Activated CD8-positive, alpha-beta T cell treated with anti-CD3 and anti-CD28 coated beads for 36 hours (primary cell): Measurements from ENCODE around the gene SCAND1. TPM values are rescaled to one million over a fixed set of nuclear protein-coding genes. Genes with fewer than 3 reads are reported as not detected.
"Not testable (repeated sequence)": the region's sequence is repeated elsewhere in the genome, so short reads cannot be mapped to it uniquely, and the experiment has no call there.

ENCODE experiments used
- ATAC-seq: fragments of 200-7000 bp; cut with Tn5 transposase; one replicate; pipeline ENCODE4 v1.10.0; 2021; ENCODE audit warnings: mild to moderate bottlenecking, moderate library complexity
- CTCF ChIA-PET: fragments of 350-600 bp; sonication (Branson Sonifier 250); formaldehyde crosslinking; loops from one replicate; lab custom pipeline; 2021; ENCODE audit warnings: antibody characterized with exemption; lab: Charles Lee
- POLR2A ChIA-PET: fragments of 350-600 bp; sonication (Branson Sonifier 250); formaldehyde crosslinking; loops from one replicate; lab custom pipeline; 2021; ENCODE audit warnings: antibody characterized with exemption; lab: Charles Lee
- DNase-seq: peaks from one replicate; pipeline ENCODE4 v3.0.0-alpha.2; 2020
- H3K27ac Mint-ChIP-seq: one replicate; pipeline ENCODE4 v1.8.0; 2021; ENCODE audit warnings: mild to moderate bottlenecking, mixed read lengths
- H3K27me3 Mint-ChIP-seq: one replicate; pipeline ENCODE4 v1.8.0; 2021; ENCODE audit warnings: mixed read lengths
- H3K36me3 Mint-ChIP-seq: one replicate; pipeline ENCODE4 v1.8.0; 2021; ENCODE audit warnings: low read depth, mixed read lengths
- H3K4me1 Mint-ChIP-seq: one replicate; pipeline ENCODE4 v1.8.0; 2021; ENCODE audit warnings: low read depth, mixed read lengths
- H3K4me3 Mint-ChIP-seq: one replicate; pipeline ENCODE4 v1.8.0; 2021; ENCODE audit warnings: mild to moderate bottlenecking, moderate library complexity, mixed read lengths
- H3K9me3 Mint-ChIP-seq: one replicate; pipeline ENCODE4 v1.8.0; 2021; ENCODE audit warnings: mixed read lengths
- intact Hi-C: fragments of 100-400 bp; cut with micrococcal nuclease; formaldehyde crosslinking; loops from one replicate; pipeline ENCODE4 v1.10.0; 2022
- total RNA-seq, 2 experiments: library from RNA; stranded (reverse); gene quantifications; one replicate each; pipeline ENCODE4 v1.2.3, GENCODE V29; 2021
- TF ChIP-seq, protein P1 (sequence below): fragments of 200-600 bp; IDR thresholded peaks from one replicate; pipeline ENCODE4 v1.8.0; 2022; ENCODE audit warnings: antibody characterized with exemption, mild to moderate bottlenecking

The SCAND1 gene
- 10 to 100 TPM; 46.4 to 49.2 TPM for total RNA-seq

DNA sequence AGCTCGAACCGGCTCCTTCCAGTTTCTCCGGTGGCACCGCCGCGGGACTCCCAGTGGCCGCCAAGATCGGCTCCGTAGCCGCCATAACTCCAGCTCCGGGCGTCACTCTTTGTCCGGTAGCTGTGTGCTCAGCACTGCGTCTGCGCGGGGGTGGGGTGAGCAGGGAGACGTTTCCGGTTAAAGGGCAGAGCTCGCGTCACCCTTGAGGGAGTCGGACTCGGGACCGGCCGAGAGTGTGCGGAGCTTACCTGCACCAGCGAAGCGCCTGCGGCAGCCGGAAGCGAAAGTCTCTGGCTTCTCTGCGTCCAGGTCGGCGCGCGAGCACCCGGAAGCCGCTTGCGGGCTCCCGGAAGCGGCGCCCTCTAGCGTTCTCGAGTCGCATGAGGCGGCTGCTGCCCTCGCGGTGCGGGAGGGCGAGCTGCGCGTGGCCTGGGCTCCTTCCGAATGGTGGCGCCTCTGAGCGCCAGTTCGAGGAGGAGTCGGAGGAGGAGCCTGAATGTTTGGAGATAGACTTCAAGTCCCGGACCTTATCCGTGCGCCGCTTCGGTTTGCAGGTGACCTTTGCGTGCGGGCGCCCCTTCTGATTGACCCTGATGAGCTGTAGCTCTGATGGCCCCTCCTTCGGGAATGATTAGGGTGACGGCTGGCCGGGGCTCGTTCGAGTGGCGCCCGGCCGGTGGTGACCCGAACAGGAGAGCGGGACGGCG, at the start of gene SCAND1:
TSS of gene SCAND1 (minus strand) at position 303 of the 707 bp plus-strand sequence. CDS start at position 85, 218 bp downstream.
- TF ChIP-seq, protein P1, sequence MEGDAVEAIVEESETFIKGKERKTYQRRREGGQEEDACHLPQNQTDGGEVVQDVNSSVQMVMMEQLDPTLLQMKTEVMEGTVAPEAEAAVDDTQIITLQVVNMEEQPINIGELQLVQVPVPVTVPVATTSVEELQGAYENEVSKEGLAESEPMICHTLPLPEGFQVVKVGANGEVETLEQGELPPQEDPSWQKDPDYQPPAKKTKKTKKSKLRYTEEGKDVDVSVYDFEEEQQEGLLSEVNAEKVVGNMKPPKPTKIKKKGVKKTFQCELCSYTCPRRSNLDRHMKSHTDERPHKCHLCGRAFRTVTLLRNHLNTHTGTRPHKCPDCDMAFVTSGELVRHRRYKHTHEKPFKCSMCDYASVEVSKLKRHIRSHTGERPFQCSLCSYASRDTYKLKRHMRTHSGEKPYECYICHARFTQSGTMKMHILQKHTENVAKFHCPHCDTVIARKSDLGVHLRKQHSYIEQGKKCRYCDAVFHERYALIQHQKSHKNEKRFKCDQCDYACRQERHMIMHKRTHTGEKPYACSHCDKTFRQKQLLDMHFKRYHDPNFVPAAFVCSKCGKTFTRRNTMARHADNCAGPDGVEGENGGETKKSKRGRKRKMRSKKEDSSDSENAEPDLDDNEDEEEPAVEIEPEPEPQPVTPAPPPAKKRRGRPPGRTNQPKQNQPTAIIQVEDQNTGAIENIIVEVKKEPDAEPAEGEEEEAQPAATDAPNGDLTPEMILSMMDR, result peak; percentile 93
- peaks cover 16% of the 10 kb centered on the region for H3K4me1 Mint-ChIP-seq
- peak; percentile 89 for ATAC-seq
- ChIA-PET POLR2A (interaction anchor here (0.5 to 3.8 kb wide), 38 partner anchors 8 to 1089 kb away, joined by 3 to 19 read pairs (median 4); partner anchors contain the start of genes CNBD2, CPNE1, DSN1 and ERGIC3), CTCF (interaction anchor here (0.7 to 3.8 kb wide), 41 partner anchors 8 to 619 kb away, joined by 3 to 42 read pairs (median 4); partner anchors contain the start of genes CEP250, CNBD2, CPNE1 and NFS1)
- H3K27me3 Mint-ChIP-seq, result no peaks in the 10 kb centered on the region
- intact Hi-C loops, result loop anchor here (10.0 kb wide), 1 partner anchor 340 kb away; the partner anchor contains the start of gene SPAG4
- DNase-seq, result peak; percentile 99
- H3K9me3 Mint-ChIP-seq, result peaks cover 8% of the 10 kb centered on the region
- peak within 1 kb of the TSS; percentile 98 for H3K4me3 Mint-ChIP-seq
- peaks cover 12% of the 10 kb centered on the region for H3K36me3 Mint-ChIP-seq
- peak within 1 kb of the TSS; percentile 100 for H3K27ac Mint-ChIP-seq

DNA sequence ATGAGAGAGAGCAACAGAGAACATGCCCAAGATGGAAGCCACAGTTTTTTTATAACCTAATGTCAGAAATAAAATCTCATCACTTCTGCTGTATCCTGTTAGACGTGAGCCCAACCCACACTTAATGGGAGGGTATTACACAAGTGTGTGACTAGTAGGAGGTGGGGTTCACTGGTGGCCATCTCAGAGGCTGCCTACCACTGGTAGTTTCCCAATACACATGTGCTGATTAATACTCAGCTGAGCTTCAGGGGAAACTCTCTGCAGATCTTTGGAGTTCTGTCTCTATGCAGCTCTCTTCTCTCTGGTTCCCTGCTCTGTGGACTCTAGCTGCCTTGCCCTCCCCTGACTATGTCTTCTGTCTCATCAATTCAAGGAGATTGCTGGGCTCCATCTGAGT, 49.7 kb upstream of the SCAND1 start:
- Mint-ChIP-seq H3K4me1 (no peaks in the 10 kb centered on the region), H3K9me3 (peaks cover 11% of the 10 kb centered on the region), H3K4me3 (no peak overlapping the region), H3K36me3 (no peaks in the 10 kb centered on the region), H3K27me3 (no peaks in the 10 kb centered on the region), H3K27ac (no peak overlapping the region)
- CTCF ChIA-PET, result interaction anchor here (1.0 to 1.8 kb wide), 4 partner anchors 11 to 196 kb away, joined by 3 to 6 read pairs (median 4); no protein-coding TSS in a partner anchor
- POLR2A ChIA-PET, result no interaction called here
- intact Hi-C loops, result no loop called here
- TF ChIP-seq, protein P1, result no peak
- DNase-seq (no peak), ATAC-seq (no peak)

DNA sequence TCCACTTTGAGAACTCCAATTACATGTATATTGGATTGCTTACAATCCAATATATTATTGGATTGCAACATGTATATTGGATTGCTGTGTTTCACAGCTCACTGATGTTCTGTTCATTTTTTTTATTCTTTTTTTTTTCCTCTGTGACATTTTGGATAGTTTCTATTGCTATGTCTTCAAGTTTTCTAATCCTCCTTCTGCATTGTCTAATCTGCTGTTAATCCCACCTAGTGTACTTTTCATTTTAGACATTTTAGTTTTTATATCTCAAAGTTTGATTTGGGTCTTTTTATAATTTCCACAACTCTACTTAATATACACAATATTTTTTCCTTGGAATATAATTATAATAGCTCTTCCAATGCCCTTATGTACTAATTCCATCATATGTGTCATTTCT, 48.6 kb upstream of the SCAND1 start:
- ChIA-PET POLR2A (interaction anchor here (0.8 to 1.4 kb wide), 2 partner anchors 18 to 60 kb away, joined by 3 read pairs; no protein-coding TSS in a partner anchor), CTCF (interaction anchor here (0.8 to 1.8 kb wide), 5 partner anchors 8 to 197 kb away, joined by 3 to 6 read pairs (median 3); no protein-coding TSS in a partner anchor)
- no peak for DNase-seq
- Mint-ChIP-seq H3K27ac (no peak overlapping the region), H3K4me1 (no peaks in the 10 kb centered on the region), H3K36me3 (no peaks in the 10 kb centered on the region), H3K9me3 (peaks cover 11% of the 10 kb centered on the region), H3K4me3 (no peak overlapping the region), H3K27me3 (no peaks in the 10 kb centered on the region)
- ATAC-seq, result no peak
- TF ChIP-seq, protein P1, result no peak
- intact Hi-C loops, result no loop called here

DNA sequence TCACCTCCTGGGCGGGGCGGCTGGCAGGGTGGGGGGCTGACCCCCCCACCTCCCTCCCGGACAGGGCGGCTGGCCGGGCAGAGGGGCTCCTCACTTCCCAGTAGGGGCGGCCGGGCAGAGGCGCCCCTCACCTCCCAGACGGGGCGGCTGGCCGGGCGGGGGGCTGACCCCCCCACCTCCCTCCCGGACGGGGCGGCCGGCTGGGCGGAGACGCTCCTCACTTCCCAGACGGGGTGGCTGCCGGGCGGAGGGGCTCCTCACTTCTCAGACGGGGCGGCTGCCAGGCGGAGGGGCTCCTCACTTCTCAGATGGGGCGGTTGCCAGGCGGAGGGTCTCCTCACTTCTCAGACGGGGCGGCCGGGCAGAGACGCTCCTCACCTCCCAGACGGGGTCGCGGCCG, 47.0 kb upstream of the SCAND1 start:
- DNase-seq, CTCF ChIA-PET, ATAC-seq, H3K4me1 Mint-ChIP-seq, H3K27ac Mint-ChIP-seq, intact Hi-C loops, H3K36me3 Mint-ChIP-seq, H3K27me3 Mint-ChIP-seq, POLR2A ChIA-PET, H3K4me3 Mint-ChIP-seq: not testable (repeated sequence)
- peaks cover 11% of the 10 kb centered on the region for H3K9me3 Mint-ChIP-seq

DNA sequence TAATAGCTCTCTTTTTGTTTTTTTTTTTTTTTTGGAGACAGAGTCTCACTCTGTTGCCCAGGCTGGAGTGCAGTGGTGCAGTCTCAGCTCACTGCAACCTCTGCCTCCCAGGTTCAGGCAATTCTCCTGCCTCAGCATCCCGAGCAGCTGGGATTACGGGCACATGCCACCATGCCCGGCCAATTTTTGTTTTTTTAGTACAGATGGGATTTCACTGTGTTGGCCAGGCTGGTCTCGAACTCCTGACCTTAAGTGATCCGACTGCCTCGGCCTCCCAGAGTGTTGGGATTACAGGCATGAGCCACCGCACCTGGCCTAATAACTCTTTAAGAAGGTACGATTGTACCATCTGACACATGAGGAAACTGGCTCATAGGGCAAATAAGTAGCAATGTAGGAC, 42.2 kb upstream of the SCAND1 start:
- intact Hi-C loops, H3K4me3 Mint-ChIP-seq, H3K4me1 Mint-ChIP-seq, H3K9me3 Mint-ChIP-seq, H3K36me3 Mint-ChIP-seq, POLR2A ChIA-PET, H3K27ac Mint-ChIP-seq, DNase-seq, ATAC-seq, H3K27me3 Mint-ChIP-seq: not testable (repeated sequence)
- CTCF ChIA-PET, result interaction anchor here (0.9 to 11.3 kb wide), 2 partner anchors 106 to 145 kb away, joined by 3 to 339 read pairs; no protein-coding TSS in a partner anchor
